Measurements from ENCODE around the gene SLC1A4.

The SLC1A4 gene

GRCh38 chr2:64989126-64989981 lies at the start of gene SLC1A4:
Gene SLC1A4 (plus strand): TSS chr2:64989399. CDS start chr2:64989644, 245 bp downstream.
- in situ Hi-C loops (cut with MboI; ENCODE audit: low pct_unique_long_range_greater_than_20kb, low sequenced_read_pairs): no loop called here
- peak; percentile 90 for DNase-seq

DNA sequence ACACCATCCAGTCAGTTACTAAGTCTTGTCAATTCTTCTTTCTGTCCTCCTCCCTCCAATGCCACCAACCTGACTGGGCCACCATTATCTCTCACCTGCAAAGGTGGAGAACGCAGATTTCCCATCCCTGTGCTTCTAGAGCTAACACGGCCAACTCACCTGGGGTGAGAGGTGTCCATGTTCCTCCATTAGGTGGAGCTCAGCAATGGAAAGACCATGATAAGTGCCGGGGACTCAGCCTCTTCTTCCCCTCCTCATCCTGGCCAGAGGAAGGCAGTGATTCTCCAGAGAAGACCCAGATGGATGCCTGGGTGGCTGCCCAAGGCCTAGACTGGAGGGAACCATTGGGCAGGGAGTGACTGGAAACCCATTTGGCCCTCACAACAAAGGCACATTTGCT lies 48.1 kb upstream of the SLC1A4 start:
- no peak for DNase-seq
- in situ Hi-C loops (cut with MboI; ENCODE audit: low pct_unique_long_range_greater_than_20kb, low sequenced_read_pairs): no loop called here

GRCh38 chr2:64941801-64942200 lies 47.4 kb upstream of the SLC1A4 start:
- DNase-seq: no peak

DNA sequence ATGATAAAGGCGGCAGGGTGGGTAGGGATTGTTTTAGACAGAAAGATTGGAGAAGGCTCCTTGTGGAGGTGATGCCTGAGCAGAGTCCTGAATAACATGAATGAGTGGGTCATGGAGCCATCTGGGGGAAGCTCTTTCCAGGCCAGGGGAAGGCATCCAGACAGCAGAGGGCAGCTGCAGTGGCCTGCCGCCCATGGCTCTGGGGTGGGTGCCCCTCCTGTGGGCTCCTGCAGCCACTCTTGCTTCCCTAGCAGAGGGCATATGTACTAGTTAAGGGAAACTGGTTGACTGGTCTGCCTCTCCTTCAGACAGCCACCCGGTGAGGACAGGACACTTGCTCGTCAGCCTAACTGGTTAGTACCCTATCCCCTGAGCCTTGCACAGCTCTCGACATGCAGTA lies 46.5 kb upstream of the SLC1A4 start:
- no peak for DNase-seq

More at GRCh38 chr2:64941801-64942200, 47.4 kb upstream of the SLC1A4 start:
- in situ Hi-C loops (cut with MboI; ENCODE audit: low pct_unique_long_range_greater_than_20kb, low sequenced_read_pairs): no loop called here

GRCh38 chr2:64943387-64944150 lies 45.6 kb upstream of the SLC1A4 start:
- DNase-seq: no peak
- in situ Hi-C loops (cut with MboI; ENCODE audit: low pct_unique_long_range_greater_than_20kb, low sequenced_read_pairs): no loop called here

More for the DNA sequence above, 46.5 kb upstream of the SLC1A4 start:
- in situ Hi-C loops (cut with MboI; ENCODE audit: low pct_unique_long_range_greater_than_20kb, low sequenced_read_pairs): no loop called here

- in situ Hi-C loops (cut with MboI; ENCODE audit: low pct_unique_long_range_greater_than_20kb, low sequenced_read_pairs): no loop called here
- peak; percentile 39 for DNase-seq
These were observed 44.7 kb upstream of the SLC1A4 start for GRCh38 chr2:64944484-64944883.

DNA sequence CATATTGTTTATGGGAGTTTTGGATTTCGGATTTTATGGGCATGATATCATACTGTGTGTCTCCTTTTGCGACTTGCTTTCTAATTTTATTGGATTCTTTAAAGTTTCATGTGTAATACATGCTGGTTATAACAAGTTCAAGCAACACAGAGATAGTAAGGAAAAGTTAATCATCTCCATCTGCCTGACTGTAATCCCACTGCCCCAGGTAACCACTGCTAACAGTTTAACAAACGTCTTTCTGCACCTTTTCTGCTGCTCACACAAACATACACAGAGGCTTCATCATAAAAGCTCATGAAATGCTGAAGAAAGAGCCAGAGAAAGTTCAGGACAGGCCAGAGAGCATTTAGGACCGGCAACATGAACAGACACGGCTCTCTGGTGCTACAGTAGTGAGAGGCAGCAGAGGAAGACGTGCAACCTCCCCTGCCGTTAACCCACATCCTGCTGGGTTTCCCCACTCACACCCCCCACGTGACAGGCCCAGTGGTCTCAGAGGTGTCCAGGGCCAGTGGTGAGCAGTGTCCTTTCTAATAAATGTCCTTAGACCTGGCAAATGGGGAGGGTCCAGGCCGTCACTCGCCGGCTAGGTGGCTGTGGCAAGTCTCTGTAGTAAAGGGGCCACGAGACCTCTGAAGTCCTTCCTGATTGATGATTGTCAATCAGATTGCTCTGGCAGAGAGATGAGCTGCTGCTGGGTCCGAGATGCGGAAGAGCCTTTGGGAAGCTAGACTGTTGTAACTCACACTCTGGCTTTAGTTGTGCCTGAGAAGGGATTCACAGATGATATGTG lies 43.0 kb upstream of the SLC1A4 start:
- in situ Hi-C loops (cut with MboI; ENCODE audit: low pct_unique_long_range_greater_than_20kb, low sequenced_read_pairs): no loop called here
- peak; percentile 92 for DNase-seq

GRCh38 chr2:64946769-64947247 lies 42.4 kb upstream of the SLC1A4 start:
- in situ Hi-C loops (cut with MboI; ENCODE audit: low pct_unique_long_range_greater_than_20kb, low sequenced_read_pairs): no loop called here
- DNase-seq: no peak

DNA sequence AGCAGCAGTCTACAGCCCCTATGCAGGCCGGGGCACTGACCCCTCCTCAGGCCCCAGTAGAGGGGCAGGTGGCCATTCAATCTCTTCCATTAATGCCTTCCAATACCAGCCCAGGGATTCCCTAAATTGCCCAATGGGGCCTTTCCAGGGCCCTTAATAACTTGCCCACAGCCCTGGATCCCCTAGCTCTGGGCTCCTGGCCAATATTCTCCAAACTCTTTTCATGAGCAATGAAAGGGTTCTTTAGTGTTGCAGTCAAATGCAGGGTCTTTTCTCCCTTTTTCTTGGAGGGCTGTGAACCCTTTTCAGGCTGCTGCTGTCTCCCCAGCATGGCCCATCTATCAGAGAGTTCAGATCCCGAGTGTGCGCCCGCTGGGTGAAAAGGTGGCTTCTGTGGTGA lies 41.3 kb upstream of the SLC1A4 start:
- DNase-seq: no peak
- in situ Hi-C loops (cut with MboI; ENCODE audit: low pct_unique_long_range_greater_than_20kb, low sequenced_read_pairs): no loop called here

DNA sequence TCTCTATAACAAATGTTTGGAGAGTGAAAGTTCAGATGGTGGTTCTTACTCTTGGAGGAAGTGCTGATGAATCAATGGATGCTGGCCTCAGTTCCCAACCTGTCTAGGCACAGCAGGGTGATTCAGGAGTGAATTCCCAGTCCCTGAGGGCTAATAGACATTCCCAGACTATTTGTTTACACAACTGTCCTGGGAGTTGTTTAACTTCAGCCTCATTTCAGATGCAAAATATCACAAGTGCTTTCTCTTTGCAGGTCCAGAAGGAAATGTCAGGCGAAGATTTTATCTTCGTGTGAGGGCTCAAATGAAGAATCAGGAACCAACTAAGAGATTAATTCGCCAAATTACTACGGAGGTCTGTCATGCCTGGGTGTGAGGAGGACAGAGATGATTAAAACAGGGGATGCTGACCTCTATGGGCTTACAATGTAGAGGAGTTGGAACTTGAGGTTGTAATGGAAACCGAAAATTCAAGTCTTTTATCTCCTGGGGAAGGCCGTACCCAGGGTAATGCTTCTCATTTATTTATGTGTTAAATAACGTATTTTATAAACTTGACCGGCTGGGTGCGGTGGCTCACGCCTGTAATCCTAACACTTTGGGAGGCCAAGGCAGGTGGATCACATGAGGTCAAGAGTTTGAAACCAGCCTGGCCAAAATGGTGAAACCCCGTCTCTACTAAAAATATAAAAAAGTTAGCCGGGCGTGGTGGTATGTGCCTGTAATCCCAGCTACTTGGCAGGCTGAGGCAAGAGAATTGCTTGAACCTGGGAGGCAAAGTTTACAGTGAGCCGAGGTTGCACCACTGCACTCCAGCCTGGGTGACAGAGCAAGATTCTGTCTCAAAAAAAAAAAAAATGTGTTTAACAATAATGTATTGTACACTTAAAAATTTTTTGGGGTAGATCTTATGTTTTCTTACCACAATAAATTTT lies 38.7 kb upstream of the SLC1A4 start:
- DNase-seq: no peak
- in situ Hi-C loops (cut with MboI; ENCODE audit: low pct_unique_long_range_greater_than_20kb, low sequenced_read_pairs): no loop called here

- in situ Hi-C loops (cut with MboI; ENCODE audit: low pct_unique_long_range_greater_than_20kb, low sequenced_read_pairs): no loop called here
- no peak for DNase-seq
These were observed 37.8 kb upstream of the SLC1A4 start for GRCh38 chr2:64951306-64951953.

DNA sequence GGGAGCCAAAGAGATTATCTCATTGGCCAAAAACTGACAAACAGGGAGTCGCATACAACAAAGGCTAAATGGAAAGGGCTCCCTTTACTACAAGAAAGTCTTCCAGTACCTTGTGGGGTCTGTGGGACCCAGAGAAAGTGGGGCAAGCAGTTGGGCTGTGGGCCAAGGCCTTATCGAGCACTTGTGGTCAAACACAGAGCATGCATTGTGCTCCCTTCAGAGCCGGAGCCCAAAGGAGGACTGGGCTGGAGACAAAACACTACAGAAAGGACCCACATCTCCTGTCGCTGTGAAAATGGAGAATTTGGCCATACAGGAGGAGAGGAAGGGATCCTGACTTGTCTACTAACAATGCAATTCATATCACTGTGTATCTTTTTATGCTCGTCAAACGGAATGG lies 37.1 kb upstream of the SLC1A4 start:
- in situ Hi-C loops (cut with MboI; ENCODE audit: low pct_unique_long_range_greater_than_20kb, low sequenced_read_pairs): no loop called here

GRCh38 chr2:64952511-64953482 lies 36.4 kb upstream of the SLC1A4 start:
- no peak for DNase-seq
- in situ Hi-C loops (cut with MboI; ENCODE audit: low pct_unique_long_range_greater_than_20kb, low sequenced_read_pairs): no loop called here

More for the DNA sequence above, 37.1 kb upstream of the SLC1A4 start:
- no peak for DNase-seq

DNA sequence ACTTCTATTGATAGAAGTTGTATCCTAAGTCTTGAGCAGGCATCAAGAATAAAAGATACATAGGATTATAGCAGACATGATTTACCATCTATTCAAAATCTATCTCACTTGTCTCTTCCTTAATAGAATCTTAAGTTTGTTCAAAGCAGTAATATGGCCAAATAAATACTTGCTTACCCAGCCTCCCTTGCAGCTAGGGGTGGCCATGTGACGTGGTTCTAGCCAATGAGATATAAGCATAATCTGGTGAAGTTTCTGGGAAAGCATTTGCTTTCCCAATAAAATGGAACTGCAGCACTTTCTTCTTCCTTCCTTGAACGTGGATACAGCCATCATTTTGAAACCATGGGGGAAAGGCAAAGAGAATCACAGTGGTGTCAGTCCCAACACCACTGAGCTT lies 33.7 kb upstream of the SLC1A4 start:
- no peak for DNase-seq
- in situ Hi-C loops (cut with MboI; ENCODE audit: low pct_unique_long_range_greater_than_20kb, low sequenced_read_pairs): no loop called here

GRCh38 chr2:64957109-64957903 lies 31.9 kb upstream of the SLC1A4 start:
- in situ Hi-C loops (cut with MboI; ENCODE audit: low pct_unique_long_range_greater_than_20kb, low sequenced_read_pairs): no loop called here

DNA sequence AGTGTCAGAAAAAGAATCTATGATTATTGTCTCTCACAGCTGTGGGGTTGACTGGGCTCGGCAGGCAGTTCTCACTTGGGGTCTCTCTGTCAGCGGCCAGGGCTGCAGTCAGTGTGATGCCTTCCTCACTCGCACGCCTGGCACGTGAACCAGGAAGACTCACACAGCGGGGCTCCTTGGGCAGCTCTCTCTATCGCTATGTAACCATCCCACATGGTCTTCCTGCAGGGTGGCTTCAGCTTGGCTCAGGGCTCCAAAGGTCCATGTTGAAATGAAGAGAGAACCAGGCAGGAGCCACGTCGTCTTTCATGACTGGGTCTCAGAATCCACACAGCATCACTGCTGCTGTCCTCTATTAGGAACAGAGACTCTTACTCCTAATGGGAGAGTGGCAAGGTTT lies 30.6 kb upstream of the SLC1A4 start:
- DNase-seq: no peak
- in situ Hi-C loops (cut with MboI; ENCODE audit: low pct_unique_long_range_greater_than_20kb, low sequenced_read_pairs): no loop called here

More at GRCh38 chr2:64957109-64957903, 31.9 kb upstream of the SLC1A4 start:
- no peak for DNase-seq
